HEK293 (cell line): ENCODE results near the gene MYL10.

Experiments
- CTCF ChIA-PET: fragments of 350-600 bp; formaldehyde crosslinking; extraction: SDS; loops from one replicate; lab custom pipeline; 2021; ENCODE audit warnings: antibody characterized with exemption; lab: Yijun Ruan, JAX
- POLR2A ChIA-PET: fragments of 300-600 bp; formaldehyde crosslinking; extraction: SDS; loops from one replicate; lab custom pipeline; 2020; ENCODE audit warnings: antibody characterized with exemption, inconsistent platforms; lab: Yijun Ruan, JAX
- H3K27ac ChIP-seq: fragments of 200-500 bp; sonication (Bioruptor generic); 2 replicates; pipeline ENCODE4 v1.5.1; 2014; ENCODE audit warnings: low read depth, low read length, control low read depth, inconsistent platforms; ENCODE audit errors: extremely low read depth
- H3K36me3 ChIP-seq, 2 experiments: fragments of 200-500 bp in 1 of 2; sonication (Bioruptor generic) in 1 of 2; 1 replicate in 1 of 2; 2 replicates in 1 of 2; pipeline ENCODE4 v1.5.1; 2014 to 2017; ENCODE audit warnings: inconsistent platforms in 2 of 2, low read length in 2 of 2; ENCODE audit not compliant: control insufficient read depth in 2 of 2, insufficient read depth in 1 of 2
- H3K4me1 ChIP-seq: fragments of 200-500 bp; sonication (Bioruptor generic); 2 replicates; pipeline ENCODE4 v1.5.1; 2014; ENCODE audit warnings: mild to moderate bottlenecking, low read length, inconsistent platforms; ENCODE audit not compliant: control insufficient read depth, insufficient read depth
- H3K4me3 ChIP-seq: 2 replicates; pipeline ENCODE4 v1.5.1; 2011; ENCODE audit warnings: low read depth, mild to moderate bottlenecking, control low read depth, low read length, moderate library complexity
- H3K9me3 ChIP-seq: fragments of 200-500 bp; sonication (Bioruptor generic); 2 replicates; pipeline ENCODE4 v1.5.1; 2014; ENCODE audit warnings: low read depth, low read length, inconsistent platforms; ENCODE audit not compliant: control insufficient read depth, insufficient read depth
- AEBP2 ChIP-seq: fragments of 450-650 bp; formaldehyde crosslinking; IDR thresholded peaks from 2 replicates; pipeline ENCODE4 v1.5.1; 2016; ENCODE audit warnings: missing biosample characterization, missing genetic modification characterization, borderline replicate concordance
- ELK4 ChIP-seq: IDR thresholded peaks from 2 replicates; pipeline ENCODE4 v1.6.1; 2011; ENCODE audit warnings: mild to moderate bottlenecking, low read depth, low read length, borderline replicate concordance
- GFI1B ChIP-seq: fragments of 450-650 bp; formaldehyde crosslinking; IDR thresholded peaks from 2 replicates; pipeline ENCODE4 v1.5.1; 2016; ENCODE audit warnings: missing biosample characterization, missing genetic modification characterization
- GLIS1 ChIP-seq: fragments of 450-650 bp; formaldehyde crosslinking; IDR thresholded peaks from 2 replicates; pipeline ENCODE4 v1.5.1; 2016; ENCODE audit warnings: missing biosample characterization, missing genetic modification characterization
- PATZ1 ChIP-seq: fragments of 450-650 bp; formaldehyde crosslinking; IDR thresholded peaks from 2 replicates; pipeline ENCODE4 v1.5.1; 2016; ENCODE audit warnings: missing biosample characterization, missing genetic modification characterization
- PBX3 ChIP-seq: sonication (generic); formaldehyde crosslinking; IDR thresholded peaks from 2 replicates; pipeline ENCODE4 v1.8.1; 2022; ENCODE audit warnings: mild to moderate bottlenecking, moderate library complexity, missing genetic modification reagents
- PRDM1 ChIP-seq: fragments of 450-650 bp; formaldehyde crosslinking; IDR thresholded peaks from 2 replicates; pipeline ENCODE4; 2016; ENCODE audit warnings: missing biosample characterization, missing genetic modification characterization
- SCRT1 ChIP-seq: fragments of 450-650 bp; formaldehyde crosslinking; IDR thresholded peaks from 2 replicates; pipeline ENCODE4 v1.5.1; 2016; ENCODE audit warnings: missing biosample characterization, missing genetic modification characterization, borderline replicate concordance
- TRIM28 ChIP-seq: IDR thresholded peaks from 2 replicates; pipeline ENCODE4 v1.6.1; 2011; ENCODE audit warnings: low read length, control low read depth, borderline replicate concordance
- YY1 ChIP-seq: fragments of 450-650 bp; formaldehyde crosslinking; IDR thresholded peaks from 2 replicates; pipeline ENCODE4 v1.5.1; 2018; ENCODE audit warnings: missing biosample characterization, missing genetic modification characterization
- ZBTB1 ChIP-seq: fragments of 450-650 bp; formaldehyde crosslinking; IDR thresholded peaks from 2 replicates; pipeline ENCODE4 v1.5.1; 2016; ENCODE audit warnings: missing biosample characterization, missing genetic modification characterization
- ZBTB20 ChIP-seq: fragments of 450-650 bp; formaldehyde crosslinking; IDR thresholded peaks from 2 replicates; pipeline ENCODE4 v1.5.1; 2016; ENCODE audit warnings: missing biosample characterization, missing genetic modification characterization
- ZNF133 ChIP-seq: fragments of 450-650 bp; formaldehyde crosslinking; IDR thresholded peaks from 2 replicates; pipeline ENCODE4 v1.5.1; 2016; ENCODE audit warnings: missing biosample characterization, missing genetic modification characterization
- ZNF157 ChIP-seq: fragments of 450-650 bp; formaldehyde crosslinking; IDR thresholded peaks from 2 replicates; pipeline ENCODE4 v1.5.1; 2016; ENCODE audit warnings: missing biosample characterization, missing genetic modification characterization
- ZNF184 ChIP-seq: fragments of 450-650 bp; IDR thresholded peaks from 2 replicates; pipeline ENCODE4 v1.5.1; 2018; ENCODE audit warnings: missing biosample characterization, mild to moderate bottlenecking, missing genetic modification characterization
- ZNF24 ChIP-seq: fragments of 450-650 bp; formaldehyde crosslinking; IDR thresholded peaks from 2 replicates; pipeline ENCODE4 v1.5.1; 2016; ENCODE audit warnings: missing biosample characterization, missing genetic modification characterization
- ZNF266 ChIP-seq: fragments of 450-650 bp; formaldehyde crosslinking; IDR thresholded peaks from 2 replicates; pipeline ENCODE4 v1.5.1; 2016; ENCODE audit warnings: missing biosample characterization, missing genetic modification characterization, low read depth
- ZNF394 ChIP-seq: fragments of 450-650 bp; formaldehyde crosslinking; IDR thresholded peaks from 2 replicates; pipeline ENCODE4 v1.5.1; 2016; ENCODE audit warnings: missing biosample characterization, missing genetic modification characterization, mild to moderate bottlenecking, moderate library complexity, borderline replicate concordance
- ZNF510 ChIP-seq: fragments of 450-650 bp; formaldehyde crosslinking; IDR thresholded peaks from 2 replicates; pipeline ENCODE4 v1.5.1; 2018; ENCODE audit warnings: mild to moderate bottlenecking, missing genetic modification characterization, missing biosample characterization; ENCODE audit not compliant: insufficient replicate concordance
- ZNF529 ChIP-seq: fragments of 450-650 bp; formaldehyde crosslinking; IDR thresholded peaks from 2 replicates; pipeline ENCODE4 v1.5.1; 2017; ENCODE audit warnings: missing genetic modification characterization, missing biosample characterization; ENCODE audit not compliant: insufficient replicate concordance
- ZNF544 ChIP-seq: fragments of 450-650 bp; formaldehyde crosslinking; IDR thresholded peaks from 2 replicates; pipeline ENCODE4 v1.5.0; 2017; ENCODE audit warnings: missing biosample characterization, missing genetic modification characterization
- ZNF639 ChIP-seq: fragments of 450-650 bp; formaldehyde crosslinking; IDR thresholded peaks from 2 replicates; pipeline ENCODE4 v1.5.1; 2016; ENCODE audit warnings: missing biosample characterization, missing genetic modification characterization
- ZNF777 ChIP-seq: fragments of 450-650 bp; formaldehyde crosslinking; IDR thresholded peaks from 2 replicates; pipeline ENCODE4 v1.5.1; 2017; ENCODE audit warnings: missing biosample characterization, missing genetic modification characterization, borderline replicate concordance
- ZNF792 ChIP-seq: fragments of 450-650 bp; formaldehyde crosslinking; IDR thresholded peaks from 2 replicates; pipeline ENCODE4 v1.5.1; 2016; ENCODE audit warnings: missing biosample characterization, missing genetic modification characterization

MYL10 gene

GRCh38 chr7:101669307-101669706, 40.2 kb upstream of the MYL10 start (continued):
- TF ChIP-seq ZNF639: no peak
- TF ChIP-seq ZNF266 (tag by site-specific recombination): no peak
- no peak for TF ChIP-seq ZNF529
- TF ChIP-seq AEBP2 (tag by site-specific recombination): no peak
- TF ChIP-seq ELK4: no peak

GRCh38 chr7:101668726-101669125, 39.6 kb upstream of the MYL10 start:
- Histone ChIP-seq H3K4me1 (no peaks in the 10 kb centered on the region), H3K36me3 (no peaks in the 10 kb centered on the region), H3K9me3 (no peaks in the 10 kb centered on the region), H3K4me3 (no peak overlapping the region), H3K27ac (no peak overlapping the region)
- CTCF ChIA-PET: interaction anchor here (0.7 to 0.8 kb wide), 3 partner anchors 10 to 565 kb away, joined by 3 to 5 read pairs (median 4); no protein-coding TSS in a partner anchor
- TF ChIP-seq GLIS1 (peak; percentile 10; the same call in 1 of the 2 replicates), ZBTB1 (tag by site-specific recombination) (no peak), TRIM28 (0 out of 2 replicates have a peak, but pooled peaks have one; percentile 20), ZNF184 (peak; percentile 99), ZNF394 (tag by site-specific recombination) (no peak)
- POLR2A ChIA-PET: no interaction called here

GRCh38 chr7:101667920-101668319, 38.8 kb upstream of the MYL10 start:
- CTCF ChIA-PET: interaction anchor here (0.7 to 0.8 kb wide), 2 partner anchors 10 to 14 kb away, joined by 3 to 4 read pairs; no protein-coding TSS in a partner anchor
- POLR2A ChIA-PET: no interaction called here
- TF ChIP-seq PRDM1 (tag by site-specific recombination): peak; percentile 54; the same call in 1 of the 2 replicates
- TF ChIP-seq ZNF157 (tag by site-specific recombination): peak; percentile 99
- TF ChIP-seq YY1 (tag by site-specific recombination): no peak
- Histone ChIP-seq H3K36me3 (no peaks in the 10 kb centered on the region), H3K4me3 (no peak overlapping the region), H3K27ac (no peak overlapping the region), H3K9me3 (no peaks in the 10 kb centered on the region), H3K4me1 (no peaks in the 10 kb centered on the region)

GRCh38 chr7:101667399-101667798, 38.3 kb upstream of the MYL10 start:
- Histone ChIP-seq H3K36me3 (no peaks in the 10 kb centered on the region), H3K27ac (no peak overlapping the region), H3K4me3 (no peak overlapping the region), H3K4me1 (no peaks in the 10 kb centered on the region), H3K9me3 (no peaks in the 10 kb centered on the region)
- ChIA-PET CTCF (interaction anchor here (0.7 kb wide), 1 partner anchor 14 kb away, joined by 3 read pairs; no protein-coding TSS in a partner anchor), POLR2A (no interaction called here)
- no peak for TF ChIP-seq ZNF133 (tag by site-specific recombination)
- no peak for TF ChIP-seq ZNF777 (tag by site-specific recombination)
- TF ChIP-seq GFI1B (tag by site-specific recombination): no peak
- TF ChIP-seq ZBTB20 (tag by site-specific recombination): no peak
- TF ChIP-seq ZNF792: no peak
- no peak for TF ChIP-seq ZNF510 (tag by site-specific recombination)
- no peak for TF ChIP-seq SCRT1
- TF ChIP-seq PBX3: no peak
- no peak for TF ChIP-seq PATZ1 (tag by site-specific recombination)
- TF ChIP-seq ZNF544 (tag by site-specific recombination): no peak
- TF ChIP-seq ZNF24: no peak
